DND-41 (cell line): Measurements from ENCODE around the gene TBC1D1.

Source experiments
- CTCF ChIP-seq: IDR thresholded peaks from 2 replicates; pipeline ENCODE4 v1.5.1; 2012; ENCODE audit warnings: borderline replicate concordance, low read length, moderate library complexity, mild to moderate bottlenecking; ENCODE audit not compliant: poor library complexity, severe bottlenecking; ENCODE audit errors: extremely low read depth
- EZH2 ChIP-seq: IDR thresholded peaks from 3 replicates; pipeline ENCODE4 v1.6.1; 2012; ENCODE audit warnings: borderline replicate concordance, low read depth, mild to moderate bottlenecking, moderate library complexity, low read length, inconsistent platforms; ENCODE audit not compliant: severe bottlenecking

DNA sequence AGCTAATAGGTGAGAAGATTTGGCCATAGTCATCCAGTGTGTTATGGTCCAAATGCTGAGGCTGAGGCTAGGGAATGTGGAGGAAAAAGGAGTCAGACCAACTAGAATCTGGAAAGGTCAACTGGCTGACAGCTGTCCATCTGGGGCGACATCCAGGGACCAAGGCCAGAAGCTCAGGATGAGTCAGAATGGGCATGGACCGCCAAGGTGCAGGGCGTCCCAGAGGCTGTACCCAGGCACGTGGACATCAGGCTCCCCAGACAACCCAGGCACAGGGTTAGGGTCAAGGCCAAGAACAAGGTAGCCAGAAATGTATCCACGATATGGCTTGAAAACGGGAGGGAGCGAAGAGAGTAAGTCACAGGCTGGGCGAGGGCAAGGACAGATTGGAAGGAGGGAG, 43.2 kb downstream of the TBC1D1 start:
- TF ChIP-seq CTCF (no peak), EZH2 (no peak)
